Measurements from ENCODE around the gene YTHDF1.

YTHDF1 gene

DNA sequence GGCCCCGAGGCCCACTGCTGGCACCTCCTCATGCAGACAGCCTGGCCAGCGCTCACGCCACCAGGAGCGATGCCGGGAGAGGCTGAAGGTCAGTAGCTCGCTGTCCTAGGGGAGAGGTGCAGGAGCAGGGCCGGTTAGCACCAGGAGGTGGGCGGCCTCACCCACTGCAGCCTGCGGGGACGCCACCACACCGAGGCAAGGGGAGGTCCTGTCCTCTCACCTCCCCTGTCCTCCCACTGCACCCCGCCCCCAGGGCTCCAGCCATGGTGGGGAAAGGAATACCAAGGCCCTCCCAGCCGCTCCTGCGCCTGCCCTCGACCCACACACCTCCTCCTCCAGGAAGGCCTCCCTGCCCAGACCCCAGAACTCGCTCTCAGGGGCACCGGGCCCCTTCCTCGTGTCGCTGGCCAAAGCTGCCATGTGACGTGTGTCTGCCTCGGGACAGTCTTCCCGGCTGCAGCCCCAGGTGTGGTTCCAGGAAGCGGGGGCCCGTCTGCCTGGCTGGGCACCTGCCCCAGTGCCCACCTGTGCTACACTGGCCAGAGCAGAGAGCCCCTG, 31.8 kb upstream of the YTHDF1 start:
- DNase-seq, result no peak

DNA sequence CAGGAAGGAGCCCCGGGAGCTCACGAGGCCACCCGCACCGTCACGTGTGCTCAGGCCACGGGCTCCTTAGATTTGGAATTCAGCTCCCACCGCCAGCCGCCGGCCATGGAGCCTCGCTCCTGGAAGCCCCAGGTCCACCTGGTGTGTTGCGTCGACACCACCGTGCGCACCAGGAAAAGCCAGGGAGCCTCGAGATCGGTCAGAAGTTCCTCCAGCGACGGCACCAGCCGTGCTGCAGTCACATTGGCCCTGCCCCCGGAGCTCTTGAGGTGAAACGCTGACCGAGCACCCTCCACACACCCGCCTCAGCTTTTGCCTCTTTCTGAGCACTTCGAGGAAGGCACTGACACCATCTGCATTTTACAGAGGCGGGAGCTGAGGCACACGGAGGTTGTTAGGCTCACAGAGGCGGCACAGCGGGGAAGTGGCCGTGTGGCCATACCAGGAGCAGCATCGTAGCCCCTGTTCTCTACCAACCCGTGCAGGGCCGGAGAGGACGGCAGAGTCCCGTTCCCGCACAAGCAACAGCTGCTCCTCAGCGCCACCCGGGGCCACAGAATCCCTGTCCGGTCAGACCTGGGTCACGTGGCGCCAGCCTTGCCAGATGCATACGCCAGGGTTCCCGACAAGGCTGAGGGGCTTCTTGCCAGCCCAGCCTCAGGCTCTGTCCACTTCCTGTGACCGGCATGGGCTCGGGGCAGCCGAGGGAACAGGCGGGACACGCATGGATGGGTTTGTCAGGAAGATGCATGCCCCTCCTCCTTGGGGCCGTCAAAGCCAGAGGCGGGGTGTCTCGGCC, 30.8 kb upstream of the YTHDF1 start:
- no peak for DNase-seq

DNA sequence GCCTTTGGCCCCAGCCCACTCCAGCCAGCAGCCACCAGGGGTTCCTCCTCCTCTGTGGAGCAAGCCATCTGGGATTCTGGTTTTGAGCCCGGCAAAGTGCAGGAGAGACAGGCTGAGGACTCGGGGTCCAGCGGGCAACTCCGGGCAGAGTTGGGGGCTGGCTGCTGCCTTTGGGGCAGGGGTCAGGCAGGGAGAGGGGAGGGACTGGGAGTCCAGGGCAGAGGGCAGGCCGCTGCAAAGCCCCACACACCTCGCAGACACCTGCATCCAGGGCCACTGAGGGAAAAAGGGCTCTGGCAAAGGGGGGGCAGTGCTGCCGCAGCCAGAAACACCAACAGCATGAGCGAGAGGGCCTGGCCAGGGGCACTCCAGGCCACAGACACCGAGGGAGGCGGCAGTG, 28.5 kb upstream of the YTHDF1 start:
- DNase-seq, result no peak

DNA sequence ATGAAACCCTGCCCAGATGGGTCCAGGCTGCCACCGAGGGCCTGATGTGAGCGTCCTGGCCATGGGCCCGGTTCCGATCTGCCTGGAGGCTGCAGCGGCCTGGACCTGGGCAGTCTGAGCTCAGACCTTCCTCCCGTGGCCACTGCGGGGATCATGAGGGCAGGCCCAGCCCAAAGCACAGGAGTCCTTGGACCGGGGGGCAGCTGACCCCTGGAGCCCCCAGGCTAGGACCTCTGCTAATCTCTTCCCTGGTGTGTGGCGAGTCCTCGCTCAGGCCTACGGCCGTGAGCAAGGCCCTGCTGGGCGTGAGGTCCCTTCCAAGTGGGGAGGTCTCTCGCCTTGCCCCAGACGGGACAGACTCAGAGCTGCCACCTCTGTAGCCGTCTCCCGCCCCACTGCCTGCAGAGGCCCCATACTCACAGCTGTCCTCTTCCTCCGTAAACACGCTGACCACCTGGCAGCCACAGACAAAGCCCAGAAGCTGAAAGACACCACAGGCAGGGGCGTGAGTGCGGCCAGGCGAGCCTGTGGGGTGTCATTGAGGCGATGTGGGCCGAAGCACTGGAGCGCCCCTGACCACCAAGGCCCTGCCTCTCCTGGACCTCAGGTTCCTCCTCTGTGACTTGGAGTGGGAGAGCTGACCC, 27.8 kb upstream of the YTHDF1 start:
- DNase-seq, result no peak

DNA sequence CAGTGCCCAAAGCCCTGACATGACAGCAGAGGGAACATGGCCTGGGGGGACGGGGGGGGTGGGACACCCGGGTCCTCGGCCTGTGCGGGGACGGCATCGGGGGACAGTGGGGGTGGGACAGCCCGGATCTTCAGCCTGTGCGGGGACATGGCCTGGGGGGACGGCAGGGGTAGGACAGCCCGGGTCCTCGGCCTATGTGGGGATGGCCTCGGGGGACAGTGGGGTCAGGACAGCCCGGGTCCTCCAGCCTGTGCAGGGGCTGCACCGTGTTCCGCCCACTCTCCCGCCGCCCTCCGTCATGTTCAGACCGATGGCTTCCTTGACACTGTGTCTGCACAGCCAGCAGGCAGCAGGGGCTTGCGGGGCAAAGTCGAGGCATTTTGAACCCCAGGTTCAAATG, 26.8 kb upstream of the YTHDF1 start:
- no peak for DNase-seq

DNA sequence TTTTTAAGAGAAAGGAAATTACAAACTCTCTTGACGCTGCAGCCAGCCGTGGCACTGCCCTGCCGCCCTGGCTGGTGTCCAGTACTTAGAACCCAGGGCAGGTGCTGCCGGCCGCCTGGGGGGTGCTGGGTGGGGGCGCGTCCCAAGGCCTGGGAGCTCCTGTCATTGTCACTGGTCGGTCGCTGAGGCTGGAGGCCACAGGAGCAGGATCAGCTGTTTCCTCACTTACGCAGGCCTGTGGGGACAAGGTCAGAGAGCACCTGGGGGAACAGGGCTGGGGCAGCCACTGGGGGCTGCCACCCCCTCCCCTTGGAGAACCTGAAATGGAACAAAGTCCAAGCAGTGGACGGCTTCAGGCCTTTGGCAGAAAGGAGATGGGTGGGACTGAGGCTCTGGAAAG, 25.3 kb upstream of the YTHDF1 start:
- DNase-seq, result no peak

DNA sequence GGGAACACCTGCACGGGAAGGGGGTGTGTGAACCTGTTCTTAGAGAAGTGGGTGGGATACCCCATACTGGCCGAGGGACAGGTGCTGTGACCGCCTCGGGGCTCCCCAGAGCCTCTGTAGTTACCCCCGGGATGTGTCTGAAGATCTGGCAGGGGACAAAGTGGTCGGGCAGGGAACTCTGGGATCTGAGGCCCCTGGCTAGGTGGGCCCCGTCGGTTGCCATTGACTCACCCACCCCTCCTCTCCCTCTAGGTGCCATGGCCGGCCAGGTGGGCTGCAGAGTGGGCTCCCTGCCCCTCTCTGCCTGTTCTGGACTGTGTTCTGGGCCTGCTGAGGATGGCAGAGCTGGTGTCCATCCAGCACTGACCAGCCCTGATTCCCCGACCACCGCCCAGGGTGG, 24.1 kb upstream of the YTHDF1 start:
- no peak for DNase-seq

DNA sequence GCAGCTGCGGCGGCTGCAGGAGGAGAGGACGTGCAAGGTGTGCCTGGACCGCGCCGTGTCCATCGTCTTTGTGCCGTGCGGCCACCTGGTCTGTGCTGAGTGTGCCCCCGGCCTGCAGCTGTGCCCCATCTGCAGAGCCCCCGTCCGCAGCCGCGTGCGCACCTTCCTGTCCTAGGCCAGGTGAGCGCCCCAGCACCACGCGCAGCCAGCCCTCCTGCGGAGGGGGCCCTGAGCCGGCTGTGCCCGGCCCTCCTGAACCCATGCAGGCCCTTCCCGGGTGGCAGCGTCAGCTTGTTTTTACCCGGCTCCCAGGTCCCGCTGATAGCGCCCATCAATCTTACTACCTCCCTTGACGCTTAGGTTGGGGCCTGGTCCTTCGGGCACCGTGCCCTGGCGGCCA, 23.5 kb upstream of the YTHDF1 start:
- DNase-seq, result no peak

DNA sequence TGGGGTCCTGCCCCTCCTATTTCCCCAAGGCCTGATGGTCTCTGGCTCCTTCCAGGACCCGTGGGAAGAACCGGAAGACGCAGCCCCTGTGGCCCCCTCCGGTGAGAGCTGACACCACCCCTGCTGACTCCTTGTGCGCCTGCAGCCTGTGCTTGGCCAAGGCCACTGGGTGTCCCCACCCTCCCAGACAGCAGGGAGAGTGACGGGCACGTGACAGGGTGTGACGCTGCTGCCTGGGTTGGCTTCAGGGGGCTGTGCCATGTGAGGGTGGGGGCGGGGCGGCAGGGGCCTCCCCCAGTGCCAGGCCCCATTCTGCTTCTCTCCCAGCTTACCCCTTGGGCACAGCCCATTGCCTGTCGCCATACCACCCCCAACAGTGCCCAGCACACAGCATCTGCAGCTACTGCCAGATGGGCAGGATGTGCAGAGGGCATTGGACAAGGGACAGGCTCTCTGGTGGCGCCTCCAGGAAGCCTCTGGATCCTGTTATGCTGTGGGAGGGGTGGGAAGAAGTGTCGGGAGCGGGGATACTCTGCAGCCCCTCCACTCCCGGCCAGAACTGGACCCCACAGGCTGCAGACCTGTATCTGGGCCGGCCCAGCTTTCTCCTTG, 22.7 kb upstream of the YTHDF1 start:
- DNase-seq, result no peak

DNA sequence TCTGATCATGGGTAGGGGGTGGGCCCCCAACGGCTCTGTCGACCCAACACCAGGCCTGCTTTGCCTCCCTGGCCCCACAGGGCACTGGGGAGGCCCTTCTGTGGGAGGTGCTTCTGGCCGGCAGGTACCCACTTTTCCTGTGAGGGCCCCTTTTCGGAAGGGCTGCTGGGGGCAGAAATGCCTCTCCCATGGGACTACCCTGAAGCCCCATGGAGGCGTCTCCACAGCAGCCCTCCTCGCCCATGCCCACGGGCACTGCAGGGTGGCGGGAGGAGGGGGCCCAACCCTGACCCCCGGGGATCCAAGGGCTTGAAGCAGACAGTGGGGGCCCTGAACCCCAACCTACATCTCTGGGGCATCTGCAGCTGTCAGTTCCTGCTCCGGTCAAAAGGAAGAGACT, 22.1 kb upstream of the YTHDF1 start:
- DNase-seq, result no peak

DNA sequence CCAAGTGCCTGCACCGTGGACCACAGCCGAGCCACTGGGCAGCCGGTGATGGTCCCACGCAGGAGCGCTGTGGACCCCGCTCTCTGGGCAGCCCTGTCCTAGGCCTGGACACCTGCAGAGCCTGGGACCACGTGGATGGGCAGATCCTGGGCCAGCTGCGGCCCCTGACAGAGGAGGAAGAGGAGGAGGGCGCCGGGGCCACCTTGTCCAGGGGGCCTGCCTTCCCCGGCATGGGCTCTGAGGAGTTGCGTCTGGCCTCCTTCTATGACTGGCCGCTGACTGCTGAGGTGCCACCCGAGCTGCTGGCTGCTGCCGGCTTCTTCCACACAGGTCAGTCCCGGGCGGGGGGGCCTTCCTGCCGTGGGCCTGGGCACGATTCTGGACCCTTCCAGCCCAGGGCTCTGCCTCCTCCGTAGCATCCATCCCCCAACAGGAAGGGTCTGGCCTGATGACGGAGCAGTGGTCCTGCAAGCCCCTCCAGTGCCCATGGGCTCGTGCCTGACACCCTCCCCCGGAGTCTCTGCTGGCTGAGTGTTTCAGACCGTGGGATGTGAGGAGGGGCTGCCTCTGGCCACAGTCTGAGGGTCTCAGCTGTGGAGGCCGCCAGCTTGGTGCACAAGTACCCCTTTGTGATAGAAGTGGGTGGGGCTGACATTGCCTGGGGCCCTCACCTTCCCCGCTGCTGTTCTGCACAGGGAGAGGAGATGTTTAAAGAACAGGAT, 20.3 kb upstream of the YTHDF1 start:
- no peak for DNase-seq

DNA sequence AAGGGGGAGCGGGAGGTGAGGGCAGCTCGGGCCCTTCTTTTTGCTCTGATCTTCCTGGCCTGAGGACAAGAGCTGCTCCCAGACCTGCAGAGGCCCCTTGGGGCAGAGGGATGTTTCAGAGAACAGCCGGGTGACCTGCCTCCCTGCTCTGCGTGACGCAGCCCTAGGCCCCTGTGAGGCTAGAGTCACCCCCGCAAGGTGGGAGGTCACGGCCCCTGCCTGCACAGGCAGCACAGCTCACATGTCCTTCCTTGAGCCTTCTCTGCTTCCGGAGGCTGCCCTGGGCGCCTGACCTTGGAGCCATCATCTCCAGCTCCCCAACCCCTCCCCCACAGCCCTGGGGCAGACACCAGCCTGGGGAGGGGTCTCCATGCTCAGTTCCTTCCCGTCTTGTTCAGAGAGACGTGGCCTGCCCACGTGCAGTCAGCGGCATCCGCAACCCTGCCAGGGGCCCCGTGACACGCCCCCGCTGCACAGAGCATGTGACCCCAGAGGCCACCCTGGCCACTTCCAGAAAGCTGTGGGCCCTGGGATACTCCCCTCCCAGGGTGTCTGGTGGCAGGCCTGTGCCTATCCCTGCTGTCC, 19.6 kb upstream of the YTHDF1 start, which contains the start of gene BIRC7:
Gene BIRC7, plus strand, starts transcription at position 507 of the 585 bp plus-strand sequence. CDS start 192 bp downstream, outside the sequence.
- no peak for DNase-seq

DNA sequence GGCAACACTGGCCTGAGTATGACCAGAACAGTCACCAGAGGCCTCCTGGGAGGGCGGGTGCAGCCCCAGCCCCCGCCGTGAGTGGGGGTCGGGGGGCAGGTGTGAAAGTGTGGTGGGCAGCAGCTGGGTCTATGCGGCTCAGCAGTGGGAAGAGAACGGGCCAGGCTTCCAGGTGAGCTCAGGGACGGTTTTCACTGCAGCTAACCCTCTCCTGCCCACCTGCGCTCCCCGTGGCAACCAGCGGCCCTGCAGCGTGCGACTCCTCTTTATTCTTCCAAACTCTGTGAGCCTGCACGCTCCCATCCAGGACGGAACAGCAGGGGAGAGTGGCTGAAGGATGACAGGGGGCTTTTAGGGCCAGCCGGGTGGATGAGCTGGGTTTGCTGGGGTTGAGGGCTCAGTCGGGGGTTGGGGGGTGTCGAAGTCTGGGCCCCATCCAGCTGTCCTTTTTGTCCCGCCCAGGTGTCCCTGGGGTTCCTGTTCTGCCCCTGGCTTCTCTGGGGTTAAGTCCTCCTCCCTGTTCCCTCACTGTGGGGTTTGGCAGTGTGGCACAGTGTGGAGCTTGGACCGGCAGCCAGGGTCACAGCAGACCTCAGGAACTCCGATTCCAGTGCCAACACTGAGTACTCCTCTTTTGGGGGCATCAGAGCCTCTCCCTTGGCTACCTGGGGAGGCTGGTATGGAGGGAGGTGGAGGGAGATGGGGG, 18.9 kb upstream of the YTHDF1 start:
- peak in 1 of 2 donors; percentile 32 for DNase-seq

DNA sequence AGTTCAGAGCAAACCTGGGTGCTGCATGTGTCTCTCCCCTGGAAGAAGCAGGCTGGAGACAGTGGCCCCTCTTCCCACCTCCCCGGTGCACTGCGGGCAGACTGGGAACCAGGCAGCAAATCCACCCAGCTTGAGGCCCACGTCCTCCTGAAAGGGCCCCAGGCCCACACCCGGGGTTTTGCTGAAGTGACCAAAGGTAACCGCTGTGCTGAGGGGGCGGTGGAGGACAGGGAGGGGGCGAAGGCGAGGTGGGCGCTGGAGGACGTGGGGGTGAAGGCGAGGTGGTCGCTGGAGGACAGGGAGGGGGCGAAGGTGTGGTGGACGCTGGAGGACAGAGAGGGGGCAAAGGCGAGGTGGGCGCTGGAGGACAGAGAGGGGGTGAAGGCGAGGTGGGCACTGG, 18.0 kb upstream of the YTHDF1 start:
- DNase-seq, result no peak

DNA sequence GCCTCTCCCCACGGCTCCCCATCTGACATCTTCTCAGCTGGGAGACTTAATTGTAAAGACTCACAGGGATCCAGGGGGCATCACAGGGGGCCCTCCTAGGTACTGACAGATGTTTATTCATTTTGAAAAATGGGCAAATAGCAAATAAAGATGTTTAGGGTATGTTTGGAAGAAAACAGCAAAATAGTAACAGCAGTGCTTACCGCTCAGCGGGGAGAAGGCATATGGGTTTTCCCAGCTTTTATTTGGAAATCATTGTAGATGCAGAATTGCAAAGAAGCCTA, 17.1 kb upstream of the YTHDF1 start:
- DNase-seq, result no peak

DNA sequence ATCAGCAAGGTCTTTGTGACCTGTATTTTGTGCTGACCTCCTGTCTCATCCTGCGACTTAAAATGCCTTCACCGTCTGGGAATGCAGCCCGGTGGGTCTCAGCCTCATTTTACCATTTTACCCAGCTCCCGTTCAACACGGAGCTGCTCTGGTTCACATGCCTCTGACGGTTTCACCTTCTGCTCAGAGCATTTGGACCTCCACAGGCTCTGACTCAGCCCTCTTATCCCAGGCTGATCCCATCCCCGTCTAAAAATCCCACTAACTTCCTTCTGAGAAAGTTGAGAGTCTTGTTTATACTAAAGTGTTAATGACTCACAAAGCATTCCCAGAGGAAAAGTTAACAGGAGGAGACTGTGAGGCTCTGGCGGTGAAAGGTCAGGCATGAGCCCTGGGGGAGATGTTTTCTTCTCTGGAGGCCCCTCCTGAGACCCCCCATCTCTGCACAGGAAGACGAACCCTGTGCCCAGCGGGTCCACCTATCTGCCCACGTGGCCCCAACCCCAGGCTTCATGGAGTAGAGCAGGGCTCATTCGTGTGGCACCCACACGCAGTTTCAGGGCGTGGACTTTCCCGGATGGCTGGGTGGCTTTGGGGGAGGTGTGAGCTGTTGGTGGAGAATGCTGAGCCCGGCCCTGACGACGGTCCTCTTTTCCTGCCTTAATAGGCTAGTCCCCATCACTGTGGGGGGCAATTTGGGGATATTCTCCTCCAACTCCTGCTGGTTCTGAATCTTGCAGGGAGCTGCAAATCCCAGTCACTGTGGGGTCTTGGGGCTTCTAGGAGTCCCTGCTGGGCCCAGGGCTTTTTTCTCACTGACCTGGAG, 16.5 kb upstream of the YTHDF1 start:
- DNase-seq, result no peak

DNA sequence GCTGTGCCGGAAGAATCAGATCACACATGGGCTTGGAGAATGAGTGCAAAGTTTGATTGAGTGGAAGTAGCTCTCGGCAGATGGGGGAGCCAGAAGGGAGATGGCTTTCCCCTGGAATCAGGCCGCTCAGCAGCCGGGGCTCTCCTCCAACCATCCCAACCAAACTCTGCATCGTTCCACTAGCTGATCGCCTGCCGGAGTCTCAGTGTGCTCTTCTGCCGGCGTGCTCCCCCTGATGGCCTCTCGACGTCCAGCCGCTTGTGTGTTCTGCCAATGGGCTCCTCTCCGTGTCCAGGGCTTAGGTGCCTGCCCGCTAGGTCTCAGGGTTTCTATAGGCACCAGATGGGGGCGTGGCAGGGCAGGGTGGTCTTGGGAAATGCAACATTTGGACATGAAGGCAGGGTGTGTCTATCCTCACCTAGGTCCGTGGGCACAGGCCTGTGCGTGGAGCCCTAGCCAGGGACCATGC, 14.9 kb upstream of the YTHDF1 start:
- no peak for DNase-seq

DNA sequence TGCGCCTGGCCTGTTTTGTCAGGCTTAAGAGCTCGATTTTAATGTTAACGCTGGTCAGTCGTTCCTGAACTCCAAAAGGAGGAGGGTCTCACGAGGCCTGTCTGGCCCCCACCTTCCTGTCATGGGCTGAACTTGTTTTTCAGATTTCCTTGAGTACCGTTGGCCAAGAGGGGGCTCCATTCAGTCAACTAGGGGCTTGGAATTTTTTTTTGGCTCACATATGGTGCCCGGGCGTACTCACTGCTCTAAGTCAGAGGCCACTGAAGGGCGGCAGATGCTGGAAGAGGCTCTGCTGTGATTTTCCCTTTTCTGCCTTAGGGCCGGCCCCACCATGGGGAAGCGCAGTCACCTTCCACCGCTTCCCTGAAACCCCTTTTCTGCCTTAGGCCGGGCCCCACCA, 12.9 kb upstream of the YTHDF1 start:
- no peak for DNase-seq

DNA sequence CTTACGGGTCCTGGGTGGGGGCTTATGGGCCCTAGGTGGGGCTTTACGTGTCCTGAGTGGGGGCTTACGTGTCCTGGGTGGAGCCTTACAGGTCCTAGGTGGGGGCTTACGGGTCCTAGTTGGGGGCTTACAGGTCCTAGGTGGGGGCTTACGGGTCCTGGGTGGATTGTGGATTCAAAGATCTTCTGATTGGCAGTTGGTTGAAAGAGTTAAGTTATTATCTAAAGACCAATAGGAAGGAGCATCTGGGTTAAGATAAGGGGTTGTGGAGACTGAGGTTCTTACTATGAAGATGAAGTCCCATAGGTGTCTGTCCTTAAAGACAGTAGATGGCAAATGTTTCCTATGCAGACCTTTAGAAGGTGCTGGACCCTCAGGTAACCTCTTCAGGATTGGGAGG, 11.3 kb upstream of the YTHDF1 start:
- DNase-seq, result no peak

DNA sequence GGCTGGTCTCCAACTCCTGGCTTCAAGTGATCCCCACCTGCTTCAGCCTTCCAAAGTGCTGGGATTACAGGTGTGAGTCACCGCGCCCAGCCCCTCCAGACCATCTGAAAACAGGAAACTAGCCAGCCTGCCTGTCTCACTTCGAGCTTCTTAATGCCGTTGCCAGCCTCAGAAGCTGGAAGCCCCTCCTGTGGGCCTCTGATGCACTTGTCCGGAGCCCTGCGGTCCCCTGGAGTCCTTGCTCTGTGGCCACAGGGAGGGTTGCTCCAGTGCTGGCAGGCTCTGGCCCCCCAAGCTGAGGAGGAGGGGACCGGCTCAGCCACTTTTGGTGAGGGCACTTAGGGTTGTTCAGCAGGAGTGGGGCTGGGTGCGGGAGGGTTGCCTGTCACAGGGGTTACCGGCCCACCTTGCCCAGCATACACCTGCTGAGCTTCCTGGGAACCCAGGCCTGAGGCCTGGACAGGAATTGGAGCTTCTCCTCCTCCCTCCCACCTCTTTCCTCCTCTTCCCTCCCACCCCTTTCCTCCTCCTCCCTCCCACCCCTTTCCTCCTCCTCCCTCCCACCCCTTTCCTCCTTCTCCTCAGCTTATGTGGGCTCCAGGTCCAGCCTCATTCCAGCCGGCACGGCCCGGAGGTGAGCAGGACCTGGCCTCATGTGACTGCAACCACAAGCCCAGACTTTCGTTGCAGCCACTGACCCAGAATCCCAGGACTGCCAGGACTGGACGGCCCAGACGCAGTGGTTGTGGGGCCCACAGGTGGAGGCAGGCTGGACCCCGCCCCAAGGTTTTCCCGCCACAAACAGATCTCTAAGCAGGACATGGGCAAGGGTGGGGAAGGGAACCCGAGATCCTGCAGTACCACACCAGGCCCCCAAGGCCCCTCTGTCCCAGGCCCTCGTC, 10.4 kb upstream of the YTHDF1 start:
- no peak for DNase-seq

Measured in stimulated activated CD4-positive, alpha-beta T cell treated with anti-CD3 and anti-CD28 coated beads, Interleukin-2, amount 100 ng/mL, for 24 hours (primary cell).